CD4-positive, alpha-beta T cell treated with Interleukin-4 for 1 hour (primary cell): ENCODE measurements around the gene PACRG.

ENCODE experiments used
- DNase-seq, 2 donors: peaks; one replicate each; pipeline ENCODE4 v3.0.0-alpha.2; 2020 to 2022

PACRG gene

DNA sequence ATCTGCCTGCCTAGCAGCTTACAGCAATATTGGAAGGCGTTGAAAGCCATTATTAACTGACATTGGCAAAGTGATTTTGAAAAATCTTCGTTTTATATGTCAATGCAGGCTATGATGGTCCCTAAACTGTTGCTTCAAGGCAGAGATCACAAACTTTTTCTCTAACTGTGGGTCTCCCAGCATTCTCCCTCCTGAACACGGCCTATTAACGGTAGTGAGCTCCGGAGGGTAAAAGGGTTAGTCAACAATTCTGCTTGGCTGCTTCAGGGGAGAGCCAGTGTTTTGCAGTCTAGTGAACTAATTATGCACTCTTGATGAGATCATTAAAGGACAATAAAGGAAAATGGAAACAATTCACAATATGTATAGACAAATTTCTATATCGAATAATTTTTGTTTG, 424.9 kb downstream of the PACRG start:
- no peak for DNase-seq

DNA sequence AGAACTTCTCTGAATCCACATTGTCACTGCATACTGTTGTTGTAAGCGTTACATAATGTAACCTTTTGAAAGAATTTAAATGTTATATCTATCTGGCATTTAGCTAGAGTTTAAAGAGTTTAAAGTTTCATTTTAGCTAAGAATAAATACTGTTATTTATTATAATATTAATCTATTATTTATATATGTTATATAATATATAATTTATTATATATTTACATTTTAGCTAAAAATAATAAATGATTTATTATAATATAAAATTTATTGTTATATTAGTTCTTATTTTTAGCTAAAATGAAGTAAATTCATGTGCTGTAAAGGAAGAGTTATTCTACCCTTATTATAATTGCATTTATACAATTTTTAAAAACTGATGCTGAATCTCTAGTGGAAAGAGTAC, 431.3 kb downstream of the PACRG start:
- no peak for DNase-seq

DNA sequence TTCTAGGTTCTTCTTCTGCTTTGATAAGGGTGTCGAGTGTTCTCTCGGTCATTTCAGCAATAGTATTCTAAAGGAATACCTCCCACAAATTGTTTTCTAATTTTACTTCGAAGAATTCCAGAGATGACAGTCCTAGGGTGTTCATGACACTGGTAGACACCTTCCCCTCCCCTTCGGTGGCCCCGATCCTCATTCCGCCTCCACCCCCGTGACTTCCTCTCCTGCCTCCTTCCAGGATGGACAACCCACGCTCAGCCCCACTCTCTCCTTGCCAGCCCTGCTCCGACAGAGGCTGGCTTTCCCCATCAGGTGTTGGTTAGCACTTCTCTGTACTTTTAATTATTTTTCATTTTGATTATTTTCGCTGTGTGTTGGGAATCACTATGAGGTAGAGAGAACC, 431.9 kb downstream of the PACRG start:
- DNase-seq, result no peak

DNA sequence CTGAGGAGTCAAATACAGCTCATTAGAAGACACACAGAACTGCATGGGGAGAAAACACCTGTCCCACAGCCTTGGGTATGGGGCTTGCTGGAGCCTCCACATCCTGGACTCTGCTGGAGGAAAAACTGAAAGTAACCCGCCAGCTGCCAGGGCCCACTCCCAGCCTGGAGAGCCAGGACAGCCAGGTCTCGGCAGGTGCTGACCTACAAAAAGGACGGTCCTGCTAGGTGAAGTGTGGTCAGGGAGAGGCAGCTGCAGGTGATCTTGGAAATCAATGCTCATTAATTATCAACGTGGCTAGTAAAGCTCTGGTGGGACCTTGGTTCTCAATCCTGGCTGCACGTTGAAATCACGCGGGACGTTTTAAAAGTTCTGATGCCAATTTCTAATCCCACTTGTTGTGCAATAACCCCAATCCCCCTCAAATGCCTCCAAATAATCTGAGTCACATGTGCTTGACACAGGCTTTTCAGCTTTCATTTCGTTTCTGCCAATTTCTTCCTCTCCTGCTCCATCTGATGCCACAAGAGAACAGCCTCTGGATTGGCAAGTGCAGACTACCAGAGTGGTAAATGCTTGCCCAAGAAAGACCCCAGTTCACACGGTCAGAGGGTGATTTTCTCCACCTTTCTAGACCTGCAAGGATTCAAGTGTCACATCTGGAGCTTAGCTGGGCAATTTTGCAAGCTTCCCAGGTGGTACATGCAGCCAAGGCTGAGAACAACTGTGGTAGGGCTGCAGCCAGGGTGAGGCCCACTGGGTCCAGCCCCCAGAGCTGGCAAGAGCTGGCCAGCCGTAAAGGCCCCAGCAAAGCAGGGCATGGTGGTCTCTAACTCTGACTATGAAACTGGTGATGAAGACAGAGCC, 434.5 kb downstream of the PACRG start:
- no peak for DNase-seq

DNA sequence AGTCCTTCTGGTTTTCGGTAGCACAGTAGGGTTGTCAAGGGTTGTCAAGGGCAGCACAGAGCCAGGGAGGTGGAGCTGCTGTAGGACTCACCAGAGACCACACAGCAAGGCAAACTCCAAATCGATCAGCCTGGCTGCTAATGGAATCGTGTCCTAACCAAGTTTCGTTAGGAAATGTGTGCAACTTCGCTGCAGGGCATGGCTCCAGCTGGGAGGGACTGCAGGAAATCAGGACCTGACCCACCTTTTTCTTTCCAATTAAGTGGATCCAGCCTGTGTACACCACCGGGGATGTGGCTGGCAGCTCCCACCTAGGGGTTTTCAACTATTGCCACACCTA, 435.1 kb downstream of the PACRG start:
- no peak for DNase-seq

DNA sequence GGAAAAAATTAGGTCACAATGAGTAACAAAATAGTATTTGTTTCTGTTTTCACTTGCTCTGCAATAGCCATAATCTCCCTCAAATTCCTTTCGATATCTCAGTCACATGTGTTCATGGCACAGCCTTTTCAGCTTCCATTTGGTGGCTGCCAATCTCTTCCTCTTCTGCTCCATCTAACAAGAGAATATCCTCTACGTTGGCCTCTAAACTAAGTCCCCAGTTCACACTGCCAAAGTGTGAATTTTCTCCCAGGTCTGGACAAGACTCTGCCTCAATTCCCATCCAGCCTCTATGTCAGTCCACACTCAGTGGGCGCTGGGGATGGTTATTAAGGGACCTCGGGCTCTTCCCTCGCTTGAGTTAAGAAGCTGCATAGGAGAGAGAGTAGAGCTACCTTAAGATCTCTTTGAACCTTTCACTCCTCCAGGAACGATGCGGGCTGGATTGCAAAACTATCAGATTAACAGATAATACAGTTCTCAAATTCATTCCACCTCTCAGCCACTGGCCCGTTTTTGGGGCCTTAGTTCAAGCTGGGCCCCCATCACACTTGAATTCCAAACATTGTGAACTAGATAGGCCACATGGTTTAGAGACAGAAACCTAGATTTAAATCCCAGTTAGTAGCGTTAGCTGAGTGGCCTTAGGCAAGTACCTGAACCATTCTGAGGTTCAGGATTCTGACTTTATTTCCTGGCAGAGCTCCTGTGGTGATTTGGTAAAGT, 436.6 kb downstream of the PACRG start:
- no peak for DNase-seq

DNA sequence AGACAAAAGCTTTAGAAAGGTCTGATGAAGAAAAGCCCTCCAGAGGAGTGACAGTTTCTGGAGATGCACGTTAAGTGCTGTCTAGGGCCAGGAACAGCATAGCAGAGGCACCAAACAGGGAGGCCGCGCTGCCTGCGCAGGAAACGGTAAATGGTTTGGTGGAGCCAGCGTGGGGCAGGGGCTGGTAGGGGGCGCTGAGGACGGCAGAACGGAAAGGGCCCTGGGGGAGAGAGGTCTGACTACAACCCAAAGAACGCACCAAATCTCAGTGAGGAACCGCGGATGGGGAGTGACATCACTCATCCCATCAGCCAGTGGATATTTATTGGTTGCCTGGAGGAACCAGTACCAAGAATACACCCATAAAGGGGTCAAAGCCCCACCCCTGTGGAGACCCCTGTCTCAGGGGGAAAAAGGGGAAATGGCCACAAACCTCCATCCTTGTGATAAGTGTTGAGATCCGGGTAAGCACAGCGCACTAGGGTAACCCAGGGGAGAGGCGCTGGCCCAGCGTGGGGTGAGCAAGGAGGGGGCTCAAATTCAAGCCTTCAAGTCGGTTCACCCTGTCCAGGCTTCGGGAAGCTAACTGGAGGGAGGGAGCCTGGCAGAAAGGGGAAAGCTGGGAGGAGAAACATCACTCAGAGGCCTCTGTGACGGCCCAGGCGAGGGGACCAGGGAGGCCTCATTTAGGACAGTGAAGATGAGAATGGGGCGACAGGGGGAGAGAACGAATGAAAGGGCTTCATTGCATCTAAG, 437.6 kb downstream of the PACRG start:
- DNase-seq, result no peak

DNA sequence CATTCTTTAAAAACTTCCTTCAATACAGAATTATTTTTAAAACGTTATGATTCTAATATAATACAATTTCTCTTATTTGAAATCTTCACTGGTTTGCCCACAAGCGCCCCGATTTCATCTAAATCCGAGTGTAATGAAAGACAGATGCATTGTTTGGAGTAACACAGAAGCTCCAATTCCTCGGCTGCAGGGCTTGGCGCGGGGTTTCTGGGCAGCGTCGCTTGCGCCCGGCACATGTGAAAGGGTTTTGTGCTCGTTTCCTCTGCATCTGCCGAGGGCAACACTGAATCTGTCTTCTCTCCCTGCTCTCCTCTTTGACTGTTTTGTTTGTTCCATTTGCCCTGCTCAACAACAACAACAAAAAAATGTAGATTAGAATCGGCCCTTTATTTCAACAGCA, 438.1 kb downstream of the PACRG start:
- no peak for DNase-seq

DNA sequence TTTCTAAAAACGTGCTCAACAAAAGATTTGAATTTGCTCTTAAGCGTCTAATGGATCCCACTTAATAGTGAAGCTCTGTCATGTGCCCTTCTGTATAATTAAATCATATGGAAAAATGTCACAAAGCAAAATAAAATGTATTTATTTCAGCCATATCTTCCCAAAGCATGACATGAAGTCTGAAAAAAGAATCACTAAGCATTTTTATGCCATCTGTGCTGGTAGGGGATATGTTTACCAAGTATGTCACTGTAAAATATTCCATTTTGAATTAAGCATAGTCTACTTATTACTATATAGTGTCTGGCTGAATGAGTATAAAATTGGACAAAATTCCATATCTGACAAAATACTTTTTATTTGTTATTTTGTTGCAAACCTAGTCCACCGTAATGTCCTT, 438.7 kb downstream of the PACRG start:
- DNase-seq, result no peak

DNA sequence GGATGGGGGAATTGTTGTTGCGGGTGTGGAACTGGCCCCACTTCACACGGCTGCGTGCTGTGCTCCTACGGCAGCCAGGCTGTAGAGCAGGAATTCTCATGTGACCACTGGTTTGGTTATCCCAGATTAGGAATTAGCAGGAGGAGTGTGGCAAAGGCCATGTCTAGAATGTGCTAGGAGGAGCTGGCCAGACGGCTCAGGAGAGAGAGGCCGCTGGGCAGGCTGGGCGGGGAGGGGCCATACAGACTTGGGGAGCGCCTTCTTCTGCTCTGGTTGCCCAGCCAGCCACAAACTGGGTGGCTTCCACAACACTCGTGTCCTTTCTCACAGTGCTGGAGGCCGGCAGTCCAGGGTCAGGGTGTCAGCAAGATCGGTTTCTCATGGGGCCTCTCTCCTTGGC, 441.7 kb downstream of the PACRG start:
- no peak for DNase-seq

DNA sequence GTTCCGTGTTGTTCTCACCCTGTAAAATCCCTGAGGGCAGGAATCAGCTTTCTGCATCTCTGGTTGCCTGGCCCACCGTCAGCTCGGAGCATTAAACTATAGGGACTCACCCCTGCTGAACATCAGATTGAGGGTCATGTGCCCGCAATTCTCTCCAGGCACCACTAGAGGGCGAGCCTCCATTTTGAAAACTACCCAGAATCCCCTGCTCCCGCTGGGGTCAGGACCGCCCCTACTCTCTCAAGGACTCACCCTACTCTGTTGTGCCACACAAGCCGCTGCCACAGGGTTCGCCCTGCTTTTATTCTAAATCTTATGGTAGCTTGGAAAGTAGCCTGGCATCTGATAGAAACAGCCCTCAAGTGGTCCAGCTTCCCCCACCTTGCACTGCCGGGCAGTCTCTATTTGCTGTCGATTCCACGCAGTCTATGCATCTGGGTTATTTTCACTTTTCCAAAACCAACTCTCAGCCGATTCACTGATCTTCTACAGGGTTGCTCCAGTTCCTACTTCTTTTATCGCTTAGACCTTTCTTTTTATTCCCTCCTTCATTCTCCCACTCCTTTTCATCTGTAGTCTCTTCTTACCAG, 442.6 kb downstream of the PACRG start:
- peak; percentile 15 to 21 for DNase-seq

DNA sequence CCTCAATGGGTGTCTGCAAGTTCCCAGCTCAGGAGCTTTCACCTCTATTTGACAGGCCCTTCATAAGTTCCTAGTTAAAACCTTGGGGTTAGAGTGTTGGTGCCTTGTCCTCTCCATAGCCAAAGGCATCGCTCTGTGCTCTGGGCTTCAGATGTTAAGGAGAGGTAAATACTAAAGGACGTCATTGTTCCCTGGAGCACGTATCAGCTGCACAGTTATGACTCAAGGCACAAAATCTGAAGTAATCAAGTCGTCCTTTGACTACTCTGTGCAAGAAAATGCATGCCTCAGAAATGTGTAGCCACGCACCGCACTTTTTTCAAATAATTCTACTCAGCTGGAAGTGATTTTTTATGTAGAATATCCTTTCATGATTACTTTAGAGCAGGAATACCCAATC, 446.0 kb downstream of the PACRG start:
- no peak for DNase-seq

DNA sequence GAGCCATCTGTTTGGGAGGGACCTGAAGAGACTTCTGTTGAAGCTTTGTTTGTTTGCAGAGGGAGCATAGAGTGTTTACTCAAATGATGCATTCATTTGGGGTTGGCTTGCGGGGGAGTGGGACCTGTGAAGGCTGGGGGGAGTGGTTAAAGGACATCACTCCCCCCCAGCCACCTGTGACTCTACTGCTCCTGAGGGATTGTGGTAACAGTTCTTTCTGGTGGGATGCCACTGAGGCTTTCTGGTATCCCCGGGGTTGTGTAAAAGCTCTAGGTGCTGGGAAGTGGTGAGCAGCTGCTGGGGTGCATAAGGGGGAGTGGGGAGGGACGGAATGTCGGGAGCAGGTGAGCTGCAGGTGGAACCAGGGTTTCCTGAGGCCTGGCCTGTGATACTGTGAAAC, 447.5 kb downstream of the PACRG start:
- no peak for DNase-seq

DNA sequence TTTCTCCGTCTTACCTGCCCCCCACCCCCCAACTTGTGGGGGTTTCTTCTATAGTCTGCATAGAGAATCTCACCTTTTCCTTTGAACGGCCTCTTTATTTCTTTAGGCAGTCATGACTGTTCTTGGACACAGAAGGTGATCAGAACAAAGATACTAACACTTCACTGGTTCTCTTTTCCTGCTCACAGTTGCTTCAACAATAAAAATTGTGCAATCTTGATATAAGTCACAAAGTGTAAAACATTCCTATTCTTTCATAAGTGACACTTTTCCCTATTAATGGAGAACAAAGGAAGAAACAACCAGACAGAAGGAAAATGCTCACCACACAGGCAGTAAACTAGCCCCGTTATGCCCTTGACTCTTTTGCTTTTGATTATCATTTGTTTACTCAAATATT, 448.3 kb downstream of the PACRG start:
- no peak for DNase-seq

DNA sequence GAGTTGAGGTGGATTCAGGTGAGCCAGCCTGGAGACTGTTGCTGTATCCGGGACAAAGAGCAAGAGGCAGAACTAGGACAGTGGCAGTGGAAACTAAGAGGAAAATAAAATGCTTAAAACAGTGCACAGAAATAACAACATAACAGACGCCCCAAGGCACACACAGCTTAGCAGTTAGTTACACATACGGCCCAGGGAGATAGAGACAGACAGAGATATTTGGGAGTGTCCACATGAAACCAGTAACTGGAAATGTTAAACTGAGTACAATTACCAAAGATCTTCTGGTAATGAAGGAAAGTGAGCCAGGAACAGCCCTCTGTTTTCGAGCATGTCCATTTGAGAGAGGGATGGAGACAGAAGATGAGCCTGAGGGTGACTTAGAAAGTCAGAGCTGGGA, 449.2 kb downstream of the PACRG start:
- no peak for DNase-seq

DNA sequence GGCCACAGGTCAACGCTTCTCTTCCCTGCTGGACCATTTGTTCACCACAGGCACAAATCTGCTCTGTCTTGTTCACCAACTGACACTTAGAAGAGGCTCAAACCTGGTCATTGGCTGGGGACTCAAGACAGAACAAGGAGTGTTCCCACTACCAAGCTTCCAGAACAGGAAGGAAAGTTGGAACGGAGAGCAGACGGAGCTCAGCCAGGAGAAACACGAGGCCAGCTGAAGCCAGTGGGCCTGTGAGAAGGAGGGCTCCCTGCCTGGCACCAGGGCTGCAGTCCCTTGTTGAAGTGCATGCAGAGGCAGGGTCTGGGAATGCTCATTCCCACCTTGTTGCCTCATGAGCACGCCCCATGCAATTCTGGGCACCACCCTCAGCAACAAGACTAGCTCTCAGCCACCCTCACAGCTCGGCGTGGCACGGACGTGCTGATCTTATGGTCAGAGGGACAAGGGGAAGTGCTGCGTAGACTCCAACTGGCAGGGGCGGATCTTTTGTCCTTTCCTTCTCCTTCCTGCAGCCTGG, 450.2 kb downstream of the PACRG start:
- no peak for DNase-seq

DNA sequence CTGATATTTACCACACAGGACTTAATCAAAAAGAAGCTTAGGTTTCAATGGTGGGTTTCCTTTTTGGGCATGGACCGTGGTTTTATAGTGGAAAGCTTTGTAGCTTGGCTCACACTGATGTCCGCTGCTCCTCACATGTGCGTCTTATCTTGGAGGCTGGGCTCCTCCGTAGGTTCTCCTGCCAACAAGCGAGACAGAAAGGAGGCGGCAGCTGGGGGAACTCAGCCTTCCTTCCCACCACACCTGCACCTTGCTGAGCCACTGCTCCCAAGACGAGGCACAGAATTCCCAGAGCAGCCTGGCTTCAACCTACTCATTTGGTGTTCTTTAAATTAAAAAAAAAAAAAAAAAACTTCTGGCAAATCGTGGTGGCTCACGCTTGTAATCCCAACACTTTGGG, 451.3 kb downstream of the PACRG start:
- DNase-seq, result no peak

DNA sequence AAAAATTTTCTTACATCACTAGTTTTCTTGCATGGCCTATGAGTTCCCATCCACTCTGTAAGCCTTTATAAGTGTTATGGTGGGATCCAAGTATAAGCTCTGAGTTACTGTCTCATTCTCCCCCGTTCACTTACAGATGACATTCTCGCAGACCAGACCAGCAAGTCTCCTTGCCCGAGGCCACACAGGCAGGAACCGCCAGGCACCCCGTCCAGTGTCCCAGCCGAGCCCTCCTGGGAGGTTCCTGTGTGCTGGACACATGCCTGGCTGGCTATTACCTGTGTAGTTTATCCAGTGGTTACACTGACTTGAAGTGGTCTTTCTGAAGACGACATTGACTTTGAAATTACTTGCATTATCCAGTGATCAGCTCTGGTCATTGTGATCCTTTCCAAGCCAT, 451.9 kb downstream of the PACRG start:
- no peak for DNase-seq

DNA sequence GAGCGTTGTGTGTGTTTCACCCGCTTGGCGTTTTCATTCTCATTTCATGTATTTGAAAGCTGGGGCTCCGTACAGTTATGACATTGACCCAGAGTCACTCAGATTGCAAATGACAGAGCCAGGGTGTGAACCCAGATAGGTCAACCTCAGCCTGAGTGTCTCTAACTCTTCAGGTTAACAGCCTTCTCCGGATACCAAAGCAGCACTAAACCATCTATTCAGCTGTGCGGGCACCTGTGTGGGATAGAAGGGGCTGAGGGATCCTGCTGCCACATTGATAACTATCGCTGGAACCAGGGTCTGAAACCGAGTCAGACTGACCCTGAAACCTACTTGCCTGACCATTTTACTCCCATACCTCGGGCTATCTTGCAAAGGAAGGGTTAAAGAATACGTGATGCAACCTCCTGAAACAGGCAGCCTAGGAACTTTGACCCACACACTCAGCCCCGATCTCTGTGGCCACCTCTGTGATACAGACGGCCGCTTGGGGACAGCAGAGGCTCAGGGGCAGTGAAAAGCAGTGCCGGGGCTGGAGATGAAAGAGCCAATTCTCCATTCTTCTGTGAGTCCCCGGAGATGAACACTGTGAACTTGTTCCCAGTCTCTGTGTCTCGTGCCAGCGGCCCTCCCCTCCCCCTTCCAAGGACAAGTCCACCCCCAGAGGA, 453.2 kb downstream of the PACRG start:
- DNase-seq, result peak in 1 of 2 donors; percentile 32

DNA sequence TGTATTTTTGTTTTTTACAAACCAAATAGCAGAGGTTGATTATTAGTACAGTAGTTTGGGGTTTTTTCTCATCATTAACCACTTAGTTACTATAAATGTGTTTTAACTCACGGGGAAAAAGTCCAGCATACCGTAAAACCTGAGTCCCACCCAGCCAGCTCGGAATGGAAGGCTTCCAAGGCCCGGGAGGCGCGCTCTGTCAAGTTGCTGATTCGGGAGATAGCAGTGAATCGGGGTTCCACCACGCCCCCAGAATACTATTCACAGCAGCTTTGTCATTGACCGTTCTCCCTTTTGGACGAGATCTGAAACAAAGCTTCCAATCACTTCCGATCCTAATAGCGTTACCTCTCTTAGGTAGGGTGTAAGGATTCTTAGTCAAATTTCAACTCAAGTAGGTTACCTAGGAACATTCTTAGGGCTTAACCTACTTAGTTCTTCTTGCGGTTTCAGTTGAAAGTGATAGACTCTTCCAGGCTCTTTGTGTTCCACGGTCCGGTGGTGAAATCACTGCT, 453.9 kb downstream of the PACRG start:
- DNase-seq, result no peak

DNA sequence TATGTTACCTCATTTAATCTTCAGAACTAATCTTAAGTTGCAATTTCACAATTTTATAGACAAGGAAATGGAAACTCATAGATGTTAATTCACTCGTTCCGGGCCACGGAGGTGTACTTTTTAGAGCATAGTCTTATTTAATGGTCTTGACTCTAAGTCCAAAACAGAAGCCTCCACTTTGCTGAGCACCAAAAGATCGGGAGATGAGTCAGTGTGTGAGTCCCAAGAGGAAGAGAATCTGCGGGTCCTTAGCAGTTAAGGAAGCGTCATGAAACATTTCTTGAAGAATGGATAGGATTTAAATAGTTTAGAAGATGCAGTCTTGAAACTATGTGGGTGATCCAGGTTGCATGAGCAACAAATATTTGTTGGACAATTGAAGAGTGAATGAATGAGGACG, 454.9 kb downstream of the PACRG start:
- DNase-seq, result no peak

DNA sequence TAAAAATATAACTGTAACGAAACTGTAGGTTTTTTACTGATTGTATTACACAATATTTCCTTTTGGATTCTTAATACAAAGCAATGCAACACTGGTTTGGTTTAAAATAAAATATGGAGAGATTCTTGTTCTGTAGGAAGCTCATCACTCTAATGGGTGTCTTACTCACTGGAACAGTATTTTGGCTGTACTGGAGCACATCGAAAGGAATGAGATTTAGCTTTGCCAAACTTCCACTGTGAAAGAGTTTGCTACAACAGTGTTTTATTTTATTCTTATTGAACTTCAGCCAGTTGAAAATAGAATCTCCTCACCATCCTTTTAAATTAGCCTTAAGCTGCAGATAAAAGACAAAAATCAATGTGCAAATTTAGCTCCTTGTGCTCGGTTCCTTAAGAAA, 456.0 kb downstream of the PACRG start:
- no peak for DNase-seq
